Smooth muscle cell (in vitro differentiated cells): ENCODE results near the gene PUDP. TPM values are rescaled to one million over a fixed set of nuclear protein-coding genes. Genes with fewer than 3 reads are reported as not detected.

Experiments used
- DNase-seq: peaks from one replicate; lab custom pipeline; 2025; ENCODE audit not compliant: unreplicated experiment; lab: John Stamatoyannopoulos, UW
- H2AFZ ChIP-seq: fragments of 200-600 bp; sonication (generic); 2 replicates; pipeline ENCODE4 v1.6.0; 2016; ENCODE audit warnings: antibody characterized with exemption, low read depth, mild to moderate bottlenecking
- H3F3A ChIP-seq: fragments of 200-600 bp; sonication (generic); 2 replicates; pipeline ENCODE4 v1.6.0; 2017; ENCODE audit warnings: antibody characterized with exemption, low read depth
- H3K27ac ChIP-seq: fragments of 200-600 bp; sonication (generic); 2 replicates; pipeline ENCODE4 v1.5.1; 2016; ENCODE audit warnings: low read depth, mild to moderate bottlenecking
- H3K27me3 ChIP-seq: fragments of 200-600 bp; sonication (generic); 2 replicates; pipeline ENCODE4 v1.6.1; 2016; ENCODE audit warnings: low read depth, mild to moderate bottlenecking
- H3K36me3 ChIP-seq: fragments of 200-600 bp; sonication (generic); 2 replicates; pipeline ENCODE4 v1.5.1; 2016; ENCODE audit warnings: low read depth
- H3K4me1 ChIP-seq: fragments of 200-600 bp; sonication (generic); 2 replicates; pipeline ENCODE4 v1.5.1; 2016; ENCODE audit warnings: low read depth
- H3K4me2 ChIP-seq: fragments of 200-600 bp; sonication (generic); 2 replicates; pipeline ENCODE4 v1.6.0; 2016; ENCODE audit warnings: mild to moderate bottlenecking
- H3K4me3 ChIP-seq: fragments of 200-600 bp; sonication (generic); 2 replicates; pipeline ENCODE4 v1.5.1; 2016; ENCODE audit warnings: mild to moderate bottlenecking
- H3K79me2 ChIP-seq: fragments of 200-600 bp; sonication (generic); 2 replicates; pipeline ENCODE4 v1.6.0; 2016; ENCODE audit warnings: low read depth, mild to moderate bottlenecking
- H3K9ac ChIP-seq: fragments of 200-600 bp; sonication (generic); 2 replicates; pipeline ENCODE4 v1.6.0; 2016; ENCODE audit warnings: low read depth
- H3K9me3 ChIP-seq: fragments of 200-600 bp; sonication (generic); replicated peaks from 2 replicates; pipeline ENCODE4 v1.5.1; 2016; ENCODE audit warnings: low read depth
- H4K20me1 ChIP-seq: fragments of 200-600 bp; sonication (generic); 2 replicates; pipeline ENCODE4 v1.6.0; 2016; ENCODE audit warnings: low read depth
- WGBS: methylation state at CpG from one replicate; pipeline ENCODE4 v1.1.7; 2016; ENCODE audit warnings: low lambda C conversion rate; 5-methylcytosine and 5-hydroxymethylcytosine counted together
- polyA plus RNA-seq: library from polyadenylated mRNA; unstranded; fragments of >200 nt; fragmentation: Nextera tagmentation; extraction: Ambion mirVana; gene quantifications from 2 replicates; pipeline ENCODE4 v1.2.1, GENCODE V29; 2016
- total RNA-seq: library from RNA; depleted of rRNA; stranded (reverse); fragments of >200 nt; gene quantifications from 2 replicates; pipeline ENCODE4 v1.2.3, GENCODE V29; 2014
- TF ChIP-seq, protein P1 (sequence below): fragments of 200-600 bp; sonication (generic); IDR thresholded peaks from 2 replicates; pipeline ENCODE4 v1.5.1; 2017; ENCODE audit warnings: borderline replicate concordance, mild to moderate bottlenecking, antibody characterized with exemption; ENCODE audit not compliant: insufficient read depth, poor library complexity, severe bottlenecking

PUDP gene
- total and polyA plus RNA-seq, 2 experiments from 2014 or later = 13.2 to 19.5 TPM

DNA sequence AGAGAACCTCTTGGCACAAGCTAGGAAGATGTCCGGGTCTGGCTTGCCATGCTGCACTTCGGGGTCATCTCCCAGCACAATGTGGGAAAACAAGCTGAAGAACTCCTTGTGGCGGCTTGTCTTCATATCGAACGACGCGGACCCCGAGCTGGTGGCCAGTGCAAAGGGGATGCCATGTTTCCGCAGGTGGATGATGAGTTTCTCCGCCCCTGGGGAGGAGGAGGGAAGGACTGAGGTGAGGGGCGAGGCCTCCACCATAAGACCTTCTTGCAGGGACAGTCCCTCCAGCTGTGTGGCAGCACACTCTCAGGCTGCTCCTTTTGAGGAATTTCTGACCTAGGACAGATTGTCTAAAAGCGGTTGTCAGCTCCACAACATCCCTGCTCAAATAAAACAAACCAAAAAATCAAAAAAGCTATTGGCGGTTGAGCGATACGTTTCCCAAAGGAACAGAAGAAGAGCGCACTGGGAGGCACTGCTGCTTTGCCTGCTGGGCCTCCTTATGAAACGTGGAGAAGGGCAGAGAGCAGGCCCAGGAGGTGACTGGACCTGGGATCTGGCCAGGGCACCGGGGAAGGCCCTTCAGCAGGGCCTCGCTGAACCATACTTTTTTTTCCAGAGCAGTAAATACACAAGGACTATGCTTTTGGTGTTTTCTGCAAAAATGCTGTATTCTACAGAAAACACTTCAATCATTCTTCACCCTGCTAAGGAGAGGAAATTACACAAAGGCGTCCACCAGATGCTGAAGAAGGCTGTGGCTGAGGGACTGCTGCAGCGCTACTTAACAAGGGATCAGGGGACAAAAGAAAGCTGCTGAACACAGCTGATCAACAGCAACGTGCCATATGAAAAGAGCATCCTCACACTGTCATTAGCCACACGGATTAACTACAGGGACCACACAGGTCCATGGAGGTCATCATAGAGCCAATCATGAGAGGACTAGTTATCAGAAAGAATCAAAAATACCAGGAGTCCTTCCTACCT, 70.4 kb downstream of the PUDP start:
- H3K9ac ChIP-seq = no peak overlapping the region
- TF ChIP-seq, protein P1, sequence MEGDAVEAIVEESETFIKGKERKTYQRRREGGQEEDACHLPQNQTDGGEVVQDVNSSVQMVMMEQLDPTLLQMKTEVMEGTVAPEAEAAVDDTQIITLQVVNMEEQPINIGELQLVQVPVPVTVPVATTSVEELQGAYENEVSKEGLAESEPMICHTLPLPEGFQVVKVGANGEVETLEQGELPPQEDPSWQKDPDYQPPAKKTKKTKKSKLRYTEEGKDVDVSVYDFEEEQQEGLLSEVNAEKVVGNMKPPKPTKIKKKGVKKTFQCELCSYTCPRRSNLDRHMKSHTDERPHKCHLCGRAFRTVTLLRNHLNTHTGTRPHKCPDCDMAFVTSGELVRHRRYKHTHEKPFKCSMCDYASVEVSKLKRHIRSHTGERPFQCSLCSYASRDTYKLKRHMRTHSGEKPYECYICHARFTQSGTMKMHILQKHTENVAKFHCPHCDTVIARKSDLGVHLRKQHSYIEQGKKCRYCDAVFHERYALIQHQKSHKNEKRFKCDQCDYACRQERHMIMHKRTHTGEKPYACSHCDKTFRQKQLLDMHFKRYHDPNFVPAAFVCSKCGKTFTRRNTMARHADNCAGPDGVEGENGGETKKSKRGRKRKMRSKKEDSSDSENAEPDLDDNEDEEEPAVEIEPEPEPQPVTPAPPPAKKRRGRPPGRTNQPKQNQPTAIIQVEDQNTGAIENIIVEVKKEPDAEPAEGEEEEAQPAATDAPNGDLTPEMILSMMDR = no peak

DNA sequence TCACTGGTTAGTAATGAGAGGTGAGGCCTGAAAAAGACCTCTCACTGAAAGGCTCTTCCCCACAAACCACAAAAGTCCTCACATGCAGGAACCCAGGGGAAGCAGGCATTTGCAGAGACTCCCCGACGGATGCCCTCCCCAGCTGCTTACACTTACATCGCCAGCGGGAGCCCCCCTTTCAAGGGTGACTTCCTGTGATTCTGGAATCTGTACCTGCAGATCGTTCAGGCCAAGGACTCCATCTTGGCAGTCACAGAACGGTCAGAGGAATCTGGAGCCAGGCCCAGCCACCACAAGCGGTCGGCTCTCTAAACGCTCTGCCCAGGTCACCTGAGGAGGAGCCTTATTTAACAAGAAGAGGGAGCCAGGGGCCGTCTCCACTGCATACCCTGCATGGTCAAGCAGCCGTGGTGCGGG, 71.7 kb downstream of the PUDP start:
- no peak overlapping the region for H2AFZ ChIP-seq
- 88% methylated on average over 12 of the region's 12 CpGs for WGBS
- no peak overlapping the region for H3K4me3 ChIP-seq

More for the DNA sequence above, 70.4 kb downstream of the PUDP start:
- H3F3A ChIP-seq = no peaks in the 10 kb centered on the region
- 84% methylated on average over 23 of the region's 23 CpGs for WGBS
- no peaks in the 10 kb centered on the region for H3K79me2 ChIP-seq
- H3K4me3 ChIP-seq = no peak overlapping the region
- H3K27me3 ChIP-seq = no peaks in the 10 kb centered on the region
- H3K9me3 ChIP-seq = no peaks in the 10 kb centered on the region
- H3K36me3 ChIP-seq = no peaks in the 10 kb centered on the region
- H3K4me1 ChIP-seq = no peaks in the 10 kb centered on the region
- no peak overlapping the region for H3K4me2 ChIP-seq
- H3K27ac ChIP-seq = no peak overlapping the region
- no peak for DNase-seq
- H2AFZ ChIP-seq = no peak overlapping the region
- peaks cover 39% of the 10 kb centered on the region for H4K20me1 ChIP-seq

DNA sequence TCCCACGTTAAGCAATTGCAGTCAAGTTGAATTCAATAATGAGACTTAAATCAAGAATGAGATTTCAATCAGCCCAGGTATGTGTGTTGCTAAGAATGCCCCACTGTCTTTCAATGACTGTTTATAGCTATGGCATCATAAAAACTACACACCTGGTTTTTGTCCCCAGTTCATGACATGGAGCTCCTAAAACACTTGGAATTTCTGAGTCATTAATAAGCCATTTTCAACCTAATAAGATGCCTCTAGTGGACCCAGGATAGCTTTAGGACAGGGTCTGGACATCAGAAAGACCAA, 73.1 kb downstream of the PUDP start:
- Histone ChIP-seq H3K79me2 (no peaks in the 10 kb centered on the region), H2AFZ (no peak overlapping the region), H3K4me2 (no peak overlapping the region), H3K27me3 (no peaks in the 10 kb centered on the region), H3K9me3 (no peaks in the 10 kb centered on the region), H3F3A (no peaks in the 10 kb centered on the region), H4K20me1 (peaks cover 16% of the 10 kb centered on the region), H3K4me3 (no peak overlapping the region), H3K36me3 (no peaks in the 10 kb centered on the region), H3K27ac (no peak overlapping the region), H3K9ac (no peak overlapping the region), H3K4me1 (no peaks in the 10 kb centered on the region)
- 76% methylated on average over 1 of the region's 1 CpG for WGBS
- TF ChIP-seq, protein P1 = no peak
- DNase-seq = no peak

More for the DNA sequence above, 71.7 kb downstream of the PUDP start:
- Histone ChIP-seq H3K4me1 (no peaks in the 10 kb centered on the region), H3K36me3 (no peaks in the 10 kb centered on the region), H3K27ac (no peak overlapping the region), H3K4me2 (no peak overlapping the region), H3K79me2 (no peaks in the 10 kb centered on the region), H3K9ac (no peak overlapping the region), H3K9me3 (no peaks in the 10 kb centered on the region), H3F3A (no peaks in the 10 kb centered on the region), H4K20me1 (peaks cover 26% of the 10 kb centered on the region), H3K27me3 (no peaks in the 10 kb centered on the region)
- DNase-seq = no peak
- TF ChIP-seq, protein P1 = no peak
